Adrenal gland (tissue), 12 donors: ENCODE data around the gene PRM2. TPM values are rescaled to one million over a fixed set of nuclear protein-coding genes. Genes with fewer than 3 reads are reported as not detected.

Experiments
- DNase-seq, 7 donors: peaks; one replicate each; pipeline ENCODE4 v3.0.0-alpha.2; 2019 to 2020
- H3K27ac ChIP-seq, 5 donors: fragments of 200-600 bp; sonication (generic) in 4 of 5; 1 replicate in 3 of 5; 2 replicates in 2 of 5; pipeline versions ENCODE4 v1.5.1 to v1.8.0; 2016 to 2020; ENCODE audit warnings: mild to moderate bottlenecking in 1 of 5
- H3K27me3 ChIP-seq: fragments of 200-600 bp; 2 replicates; pipeline ENCODE4 v1.8.0; 2021
- H3K36me3 ChIP-seq, 2 donors: fragments of 200-600 bp; replicated peaks in 1 of 2; 1 replicate in 1 of 2; 2 replicates in 1 of 2; pipeline versions ENCODE4 v1.5.1 to v1.8.0; 2018 to 2022
- H3K4me1 ChIP-seq, 2 donors: fragments of 200-600 bp; replicated peaks in 1 of 2; 1 replicate in 1 of 2; 2 replicates in 1 of 2; pipeline versions ENCODE4 v1.5.1 to v1.8.0; 2018 to 2021
- H3K4me3 ChIP-seq, 4 donors: fragments of 200-600 bp; sonication (generic) in 3 of 4; one replicate each; pipeline ENCODE4 v1.5.1; 2016 to 2018
- H3K9me3 ChIP-seq, 3 donors: fragments of 200-600 bp; sonication (generic) in 1 of 3; replicated peaks in 1 of 3; 1 replicate in 2 of 3; 2 replicates in 1 of 3; pipeline versions ENCODE4 v1.5.1 to v1.8.0; 2016 to 2021
- CTCF ChIP-seq, 6 experiments: fragments of 450-650 bp in 4 of 6; fragments of 200-600 bp in 2 of 6; sonication (generic) in 1 of 6; IDR thresholded peaks; 1 replicate in 5 of 6; 2 replicates in 1 of 6; pipeline versions ENCODE4 v1.5.1 to v1.8.0; 2016 to 2021; ENCODE audit warnings: antibody characterized with exemption in 6 of 6, mild to moderate bottlenecking in 2 of 6, moderate library complexity in 1 of 6
- POLR2A ChIP-seq, 2 donors: fragments of 450-650 bp; IDR thresholded peaks; one replicate each; pipeline ENCODE4 v1.6.1; 2017; ENCODE audit warnings: antibody characterized with exemption in 2 of 2, mild to moderate bottlenecking in 2 of 2, moderate library complexity in 1 of 2
- WGBS, 4 donors: extraction: QIAGEN DNeasy Blood & Tissue Kit in 2 of 4; methylation state at CpG; one replicate each; pipeline versions ENCODE4 v1.1.5 to v1.1.7; 2013 to 2017; 5-methylcytosine and 5-hydroxymethylcytosine counted together
- intact Hi-C, 2 donors: fragments of 100-400 bp; cut with DNase I; formaldehyde crosslinking; loops; one replicate each; pipeline versions ENCODE4 v1.14.1 to v1.15.0; 2022 to 2023
- polyA plus RNA-seq, 3 donors: library from polyadenylated mRNA; stranded (reverse); fragments of 200-250 nt in 2 of 3; fragments of 350-450 nt in 1 of 3; fragmentation: Illumina TruSeq in 1 of 3; extraction: RNeasy Lipid Tissue Mini Kit (QIAGEN cat#74804) in 1 of 3; gene quantifications; one replicate each; pipeline ENCODE4 v1.2.3, GENCODE V29; 2013 to 2014
- total RNA-seq, 9 donors: library from RNA; depleted of rRNA in 4 of 9; stranded (reverse); fragments of >200 nt in 4 of 9; fragments of 120-200 nt in 1 of 9; fragmentation: NEBNext Ultra II Directional in 1 of 9; extraction: Animal tissue kit (Norgen Biotek cat#: 25700) in 1 of 9; gene quantifications; one replicate each; pipeline versions ENCODE4 v1.1.0 to v1.2.4, GENCODE V29; 2013 to 2023
- donor health status: healthy with polysubstance abuse.
- donor health status: Bipolar disorder and iron deficiency.
- donor health status: DM: yes; HTN: yes; CAD: no.
- donor health status: DM: no; HTN: no; CAD: no.
- donor health status: DM: no; HTN: no; CAD: no.
- donor health status: DM: yes; HTN: yes; CAD: no.

PRM2 gene
- total and polyA plus RNA-seq, 12 donors: not detected

DNA sequence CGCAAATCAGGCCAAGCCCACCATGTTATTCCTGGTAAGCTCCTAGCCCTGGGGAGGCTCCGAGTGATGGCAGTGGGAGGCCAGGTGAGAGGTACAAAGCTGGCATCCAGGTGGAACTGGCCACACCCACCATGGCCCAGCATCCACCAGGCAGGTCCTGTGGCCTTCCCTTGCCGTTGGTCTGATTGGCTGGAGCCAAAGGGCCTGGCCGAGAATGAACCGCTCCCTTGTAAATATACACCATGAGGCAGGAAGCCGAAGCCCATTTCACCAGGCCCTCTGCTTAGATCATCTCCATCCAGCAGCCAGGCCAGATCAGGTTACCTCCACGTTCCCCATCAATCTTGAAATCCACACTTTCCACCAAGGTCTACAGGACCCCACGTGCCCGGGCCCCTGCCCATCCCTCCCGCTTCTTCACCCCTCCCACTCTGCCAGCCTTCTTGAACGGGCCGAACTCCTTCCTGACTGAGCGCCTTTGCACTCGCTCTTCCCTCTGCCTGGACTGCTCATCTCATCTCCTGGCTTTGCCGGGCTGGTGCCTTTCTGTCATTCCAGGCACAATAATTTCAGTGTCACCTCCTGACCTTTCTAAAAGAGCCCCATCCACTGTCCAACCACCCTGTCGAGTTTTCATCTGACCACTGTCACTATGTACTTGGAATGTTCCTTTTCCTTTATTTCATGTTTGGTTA, 26.0 kb downstream of the PRM2 start:
- 63 to 83% (median 77%) methylated on average over 10 to 16 of the region's 16 CpGs for whole genome bisulfite sequencing, 4 donors
- no peaks in the 10 kb centered on the region for H3K9me3 ChIP-seq
- intact Hi-C loops: loop anchor here (10.0 kb wide), 2 partner anchors 105 to 115 kb away; no protein-coding TSS in a partner anchor
- no peaks in the 10 kb centered on the region for H3K27me3 ChIP-seq
- TF ChIP-seq POLR2A (IDR thresholded peaks at IDR 0.05) (no peak), CTCF (IDR thresholded peaks at IDR 0.05) (no peak)
- DNase-seq: no peak
- no peak overlapping the region for H3K4me3 ChIP-seq
- no peak overlapping the region for H3K27ac ChIP-seq
- no peaks in the 10 kb centered on the region for H3K36me3 ChIP-seq
- peaks cover 0 to 8% of the 10 kb centered on the region in 2 donors for H3K4me1 ChIP-seq

DNA sequence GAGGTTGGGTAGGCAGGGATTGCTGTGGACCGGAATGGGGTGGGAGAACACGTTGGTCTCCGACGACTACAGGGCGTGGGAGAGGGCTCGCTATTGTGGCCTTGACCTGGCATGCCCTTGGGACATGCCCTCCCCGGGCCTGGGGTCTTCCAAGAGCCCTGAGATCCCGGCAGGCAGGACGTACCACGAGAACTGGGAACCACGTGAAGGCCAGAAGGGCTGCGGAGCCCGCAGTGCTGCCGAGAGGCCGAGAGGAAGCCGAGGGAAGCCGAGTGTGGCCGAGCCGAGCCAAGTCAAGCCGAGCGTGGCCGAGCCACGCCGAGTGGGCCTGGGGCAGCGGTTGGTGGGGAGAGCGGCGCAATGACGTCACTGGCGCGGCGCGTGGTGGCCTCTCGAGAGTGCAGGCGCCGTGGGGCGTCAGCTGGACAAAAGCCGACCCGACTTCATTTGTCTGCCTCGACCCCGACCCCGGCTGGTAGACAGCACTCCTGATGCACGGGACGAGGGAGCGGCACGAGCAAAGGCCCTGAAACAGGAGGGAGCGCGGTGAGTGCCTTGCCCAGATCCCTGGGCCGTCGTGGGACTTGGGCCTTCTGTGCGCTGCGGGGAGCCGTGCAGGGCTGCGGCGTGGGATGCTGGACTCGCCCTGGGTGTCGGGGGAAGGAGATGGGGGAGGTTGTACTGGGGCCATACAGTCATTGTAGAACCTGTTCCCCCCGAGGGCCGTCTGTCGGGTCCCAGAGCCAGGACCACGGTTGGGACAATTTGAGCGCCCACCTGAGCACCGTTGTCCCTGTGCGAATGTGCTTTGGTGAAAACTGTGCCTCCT, 26.8 kb downstream of the PRM2 start:
- Histone ChIP-seq H3K4me3 (no peak overlapping the region), H3K27me3 (no peaks in the 10 kb centered on the region), H3K4me1 (peaks cover 0 to under 1% of the 10 kb centered on the region in 2 donors), H3K36me3 (no peaks in the 10 kb centered on the region), H3K27ac (no peak overlapping the region), H3K9me3 (no peaks in the 10 kb centered on the region)
- 90 to 94% (median 92%) methylated on average over 40 to 63 of the region's 63 CpGs for WGBS, 4 donors
- DNase-seq: no peak
- intact Hi-C loops: loop anchor here (10.0 kb wide), 4 partner anchors 45 to 115 kb away; no protein-coding TSS in a partner anchor
- TF ChIP-seq CTCF (IDR thresholded peaks at IDR 0.05) (no peak), POLR2A (IDR thresholded peaks at IDR 0.05) (no peak)

DNA sequence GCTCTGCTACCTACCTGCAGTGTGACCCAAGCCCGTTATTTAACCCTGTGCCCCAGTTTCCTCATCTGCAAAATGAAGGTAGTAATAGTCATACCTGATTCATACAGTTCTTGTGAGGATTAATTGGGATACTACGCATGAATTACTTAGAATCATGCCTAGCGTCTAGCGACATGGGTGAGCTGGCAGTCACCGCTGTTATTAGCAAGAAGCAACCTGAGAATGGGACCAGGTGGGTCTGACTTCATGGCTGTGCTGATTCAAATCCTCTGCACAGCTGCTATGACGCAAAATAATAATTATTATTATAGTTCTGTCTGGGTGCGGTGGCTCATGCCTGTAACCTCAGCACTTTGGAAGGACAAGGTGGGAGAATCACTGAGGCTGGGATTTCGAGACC, 28.1 kb downstream of the PRM2 start:
- Histone ChIP-seq H3K9me3 (no peaks in the 10 kb centered on the region), H3K27me3 (no peaks in the 10 kb centered on the region), H3K36me3 (no peaks in the 10 kb centered on the region), H3K27ac (no peak overlapping the region), H3K4me1 (no peaks in the 10 kb centered on the region), H3K4me3 (no peak overlapping the region)
- intact Hi-C loops: loop anchor here in 1 of 2 donors (10.0 kb wide), 2 partner anchors 47 to 83 kb away; no protein-coding TSS in a partner anchor
- WGBS, 4 donors: 92 to 97% (median 95%) methylated on average over 8 of the region's 8 CpGs
- no peak for DNase-seq
- TF ChIP-seq POLR2A (IDR thresholded peaks at IDR 0.05) (no peak), CTCF (IDR thresholded peaks at IDR 0.05) (no peak)

DNA sequence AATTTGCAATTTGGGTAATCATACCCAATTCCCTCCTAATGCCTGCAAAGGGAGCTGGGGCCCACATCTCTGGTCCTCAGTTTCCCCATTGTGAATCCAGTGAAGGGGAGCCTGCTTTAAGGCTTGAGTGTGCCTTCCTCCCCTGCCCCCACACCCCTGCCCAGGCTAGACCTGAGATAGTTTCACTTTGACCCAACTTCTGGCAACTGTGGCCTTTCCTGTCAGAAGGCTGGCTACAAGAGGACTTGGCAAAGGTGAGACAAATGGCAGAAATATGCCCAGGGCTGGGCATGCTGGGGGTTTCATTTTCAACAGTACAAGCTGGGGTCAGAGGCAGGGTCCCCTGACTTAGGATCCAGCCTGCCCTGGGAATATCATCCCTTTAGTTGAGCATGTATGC, 30.3 kb downstream of the PRM2 start:
- Histone ChIP-seq H3K36me3 (no peaks in the 10 kb centered on the region), H3K4me1 (no peaks in the 10 kb centered on the region), H3K27ac (no peak overlapping the region), H3K27me3 (no peaks in the 10 kb centered on the region), H3K4me3 (no peak overlapping the region), H3K9me3 (no peaks in the 10 kb centered on the region)
- intact Hi-C loops: loop anchor here in 1 of 2 donors (10.0 kb wide), 2 partner anchors 49 to 81 kb away; no protein-coding TSS in a partner anchor
- no peak for DNase-seq
- TF ChIP-seq CTCF (IDR thresholded peaks at IDR 0.05) (no peak), POLR2A (IDR thresholded peaks at IDR 0.05) (no peak)
